Activated effector memory CD4-positive, alpha-beta T cell treated with anti-CD3 and anti-CD28 coated beads, Interleukin-2, amount 50 U/mL, for 16 hours (primary cell): Measurements from ENCODE around the gene FBXL19.

ENCODE experiments used
- DNase-seq: peaks from one replicate; pipeline ENCODE4 v3.0.0-alpha.2; 2020

The FBXL19 gene

GRCh38 chr16:30895627-30896260, 27.6 kb upstream of the FBXL19 start:
- DNase-seq = no peak

GRCh38 chr16:30896261-30896888, 27.0 kb upstream of the FBXL19 start, which contains the start of gene CTF1:
Gene CTF1, plus strand, starts transcription at chr16:30896614. Its CDS starts 30 bp downstream, at chr16:30896644.
- no peak for DNase-seq

DNA sequence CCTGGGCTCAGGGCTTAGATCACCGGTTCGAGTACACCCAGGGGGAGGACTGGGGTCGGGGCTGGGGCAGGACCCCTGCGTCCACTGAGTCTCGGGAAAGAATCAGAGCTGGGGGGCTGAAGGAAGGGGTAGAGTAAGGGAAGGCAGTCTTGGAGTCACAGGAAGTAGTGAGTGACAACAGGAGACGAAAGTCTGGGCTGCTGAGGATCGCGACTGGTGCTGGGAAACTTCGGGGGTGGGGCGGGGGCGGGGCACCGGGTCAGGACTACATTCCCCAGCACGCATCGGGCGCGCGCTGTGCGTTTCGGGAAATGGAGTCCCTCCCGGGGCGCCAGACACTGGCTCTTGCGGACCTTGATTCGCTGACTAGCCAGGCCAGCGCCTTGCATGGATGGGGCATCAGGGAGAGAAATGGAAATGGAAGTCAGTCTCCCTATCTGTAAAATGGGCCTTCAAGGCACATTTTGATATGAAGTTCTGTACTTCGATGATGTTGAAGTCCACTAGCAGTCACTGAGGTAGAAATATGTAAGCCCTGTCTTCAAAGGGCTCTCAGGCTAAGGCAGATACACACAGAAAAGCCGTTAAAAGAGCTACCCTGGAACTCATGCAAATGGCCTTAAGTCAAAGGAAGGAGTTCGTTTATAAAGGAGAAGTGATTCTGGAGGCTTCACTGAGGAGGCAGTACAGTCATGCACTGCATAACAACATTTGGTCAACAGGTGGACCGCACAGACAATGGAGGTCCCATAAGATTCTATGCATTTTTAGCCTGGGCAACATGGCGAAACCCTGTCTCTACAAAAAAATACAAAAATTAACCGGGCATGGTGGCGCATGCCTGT, 26.3 kb upstream of the FBXL19 start:
- DNase-seq = peak; percentile 93

DNA sequence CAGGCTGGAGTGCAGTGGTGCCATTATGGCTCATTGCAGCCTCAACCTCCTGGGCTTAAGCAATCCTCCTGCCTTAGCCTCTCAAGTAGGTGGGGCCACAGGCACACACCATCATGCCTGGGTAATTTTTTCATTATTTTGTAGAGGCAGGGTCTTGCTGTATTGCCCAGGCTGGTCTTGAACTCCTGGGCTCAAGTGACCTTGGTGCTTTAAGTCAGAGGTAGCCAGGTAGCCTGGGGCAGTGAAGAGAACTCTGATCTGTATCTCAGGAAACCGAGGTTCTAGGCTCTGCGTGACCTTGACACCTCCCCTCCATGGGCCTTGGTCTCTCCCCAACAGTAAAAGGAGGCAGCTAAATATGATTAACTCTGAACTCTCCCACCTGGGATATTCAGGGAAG, 23.6 kb upstream of the FBXL19 start:
- DNase-seq = no peak

DNA sequence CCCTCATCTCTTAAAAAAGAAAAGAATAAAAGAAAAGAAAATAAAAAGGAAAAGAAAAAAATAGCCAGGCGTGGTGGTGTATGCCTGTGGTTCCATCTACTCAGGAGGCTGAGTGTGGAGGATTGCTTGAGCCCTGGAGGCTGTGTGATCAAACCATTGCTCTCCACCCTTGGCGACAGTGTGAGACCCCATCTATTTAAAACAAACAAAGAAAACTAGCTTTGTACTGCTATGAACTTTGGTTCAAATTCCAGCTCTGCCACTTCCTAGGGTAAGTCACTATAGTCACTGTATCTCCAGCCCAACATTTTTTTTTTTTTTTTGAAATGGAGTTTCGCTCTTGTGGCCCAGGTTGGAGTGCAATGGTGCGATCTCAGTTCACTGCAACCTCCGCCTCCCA, 22.8 kb upstream of the FBXL19 start:
- DNase-seq = no peak

DNA sequence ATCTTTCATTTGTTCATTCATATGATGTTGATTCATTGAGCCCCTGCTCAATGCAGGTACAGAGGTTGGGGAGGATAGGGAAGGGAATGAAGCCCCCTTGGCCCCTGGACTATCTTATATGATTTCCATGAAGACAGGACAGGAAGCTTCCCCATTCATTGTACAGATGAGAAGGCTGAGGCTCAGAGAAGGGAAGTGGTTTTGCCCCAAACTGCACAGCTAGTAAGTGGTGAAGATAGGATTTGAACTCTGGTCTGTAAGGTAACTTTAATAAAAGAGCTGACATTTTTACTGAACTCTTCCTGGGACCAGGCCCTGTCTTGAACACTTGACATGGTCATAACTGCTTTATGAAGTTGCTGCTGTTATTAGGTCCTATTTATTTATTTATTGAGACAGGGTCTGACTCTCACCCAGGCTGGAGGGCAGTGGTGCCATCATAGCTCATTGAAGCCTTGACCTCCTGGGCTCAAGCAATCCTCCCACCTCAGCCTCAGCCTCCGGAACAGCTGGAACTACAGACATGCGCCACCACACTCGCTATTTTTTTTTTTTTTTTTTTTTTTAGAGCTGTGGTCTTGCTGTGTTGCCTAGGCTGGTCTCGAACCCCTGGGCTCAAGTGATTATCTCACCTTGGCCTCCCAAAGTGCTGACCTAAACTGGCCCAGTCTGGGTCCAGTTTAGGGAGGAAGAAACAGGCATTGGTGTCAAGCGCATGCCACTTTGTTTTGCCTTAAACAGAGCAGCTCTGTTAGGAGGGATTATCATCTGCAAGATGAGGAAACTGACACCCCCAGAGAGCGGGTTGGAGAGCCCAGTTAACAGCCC, 22.0 kb upstream of the FBXL19 start:
- DNase-seq = no peak

DNA sequence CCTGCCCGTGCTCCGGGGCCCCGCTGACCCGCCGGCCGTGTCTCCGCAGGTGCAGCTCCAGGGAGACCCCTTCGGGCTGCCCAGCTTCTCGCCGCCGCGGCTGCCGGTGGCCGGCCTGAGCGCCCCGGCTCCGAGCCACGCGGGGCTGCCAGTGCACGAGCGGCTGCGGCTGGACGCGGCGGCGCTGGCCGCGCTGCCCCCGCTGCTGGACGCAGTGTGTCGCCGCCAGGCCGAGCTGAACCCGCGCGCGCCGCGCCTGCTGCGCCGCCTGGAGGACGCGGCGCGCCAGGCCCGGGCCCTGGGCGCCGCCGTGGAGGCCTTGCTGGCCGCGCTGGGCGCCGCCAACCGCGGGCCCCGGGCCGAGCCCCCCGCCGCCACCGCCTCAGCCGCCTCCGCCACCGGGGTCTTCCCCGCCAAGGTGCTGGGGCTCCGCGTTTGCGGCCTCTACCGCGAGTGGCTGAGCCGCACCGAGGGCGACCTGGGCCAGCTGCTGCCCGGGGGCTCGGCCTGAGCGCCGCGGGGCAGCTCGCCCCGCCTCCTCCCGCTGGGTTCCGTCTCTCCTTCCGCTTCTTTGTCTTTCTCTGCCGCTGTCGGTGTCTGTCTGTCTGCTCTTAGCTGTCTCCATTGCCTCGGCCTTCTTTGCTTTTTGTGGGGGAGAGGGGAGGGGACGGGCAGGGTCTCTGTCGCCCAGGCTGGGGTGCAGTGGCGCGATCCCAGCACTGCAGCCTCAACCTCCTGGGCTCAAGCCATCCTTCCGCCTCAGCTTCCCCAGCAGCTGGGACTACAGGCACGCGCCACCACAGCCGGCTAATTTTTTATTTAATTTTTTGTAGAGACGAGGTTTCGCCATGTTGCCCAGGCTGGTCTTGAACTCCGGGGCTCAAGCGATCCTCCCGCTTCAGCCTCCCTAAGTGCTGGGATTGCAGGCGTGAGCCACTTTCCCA, 21.1 kb upstream of the FBXL19 start:
- DNase-seq = peak; percentile 85

GRCh38 chr16:30903002-30903401, 20.4 kb upstream of the FBXL19 start:
- no peak for DNase-seq

DNA sequence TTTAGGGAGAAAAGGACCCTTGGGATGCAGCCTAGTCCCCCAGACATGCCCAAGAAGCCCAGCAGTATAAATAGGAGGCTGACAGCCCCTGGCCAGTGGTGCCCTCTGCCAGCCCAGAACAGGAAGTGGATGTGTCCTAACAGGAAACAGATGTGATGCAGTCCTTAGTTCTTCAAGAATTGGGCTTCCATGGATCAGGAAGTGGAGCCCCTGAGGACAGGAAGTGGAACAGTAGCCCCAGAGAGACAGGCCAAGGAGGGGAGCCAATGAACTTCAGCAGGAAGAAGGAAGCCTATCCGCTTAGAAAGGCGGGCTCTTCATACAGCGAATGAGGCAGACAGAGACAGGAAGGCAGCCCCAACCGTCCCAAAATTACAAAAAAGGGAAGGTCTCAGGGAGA, 19.8 kb upstream of the FBXL19 start:
- no peak for DNase-seq

DNA sequence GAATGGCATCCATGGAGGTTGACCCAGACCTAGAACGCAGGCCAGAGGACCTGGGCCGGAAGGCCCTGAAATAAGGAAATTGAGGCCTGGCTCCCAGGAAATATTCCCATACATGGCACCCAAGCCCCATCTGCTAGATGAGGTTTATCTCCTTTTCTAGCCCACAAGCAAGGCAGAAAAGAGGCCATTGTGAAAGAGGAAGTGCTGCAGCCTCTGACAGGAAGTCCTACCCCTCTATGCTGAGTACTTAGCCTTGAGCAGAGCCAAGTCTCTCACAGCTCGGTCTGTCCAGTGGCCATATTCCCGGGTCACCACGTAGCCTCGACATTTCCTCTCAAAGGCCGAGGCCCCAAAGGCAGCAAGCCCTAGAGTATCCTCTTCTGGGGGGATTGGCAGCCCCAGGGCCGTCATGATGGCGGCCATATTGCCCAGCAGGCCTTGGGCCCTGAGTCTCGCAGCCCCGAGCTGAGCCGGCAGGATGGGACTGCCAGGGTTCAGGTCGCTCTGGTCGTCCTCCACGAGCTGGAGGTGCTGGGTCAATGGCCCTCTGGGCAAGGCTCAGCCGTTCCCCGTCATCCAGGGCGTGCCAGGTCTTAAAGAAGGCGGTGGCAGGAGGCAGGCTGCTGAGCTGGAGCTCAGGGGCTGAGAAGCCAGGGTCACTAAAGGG, 19.1 kb upstream of the FBXL19 start:
- no peak for DNase-seq

DNA sequence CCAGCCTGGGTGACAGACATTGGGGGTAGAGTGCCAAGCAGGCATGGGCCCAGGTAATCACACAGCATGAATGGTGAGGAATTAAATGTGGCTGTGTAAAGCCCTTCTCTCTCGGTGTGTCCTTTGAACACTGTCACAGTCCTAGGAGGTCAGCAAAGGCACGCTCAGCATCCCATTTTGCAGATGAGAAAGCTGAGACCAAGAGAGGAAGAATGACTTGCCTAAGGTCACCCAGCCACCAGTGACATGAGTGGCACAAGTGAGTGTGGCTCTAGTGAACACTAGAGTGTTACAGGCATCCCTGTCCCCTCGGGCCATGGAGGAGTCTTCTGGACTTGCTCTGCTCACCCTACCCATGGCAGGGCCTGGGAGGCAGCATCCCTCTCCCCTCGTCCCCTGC, 16.3 kb upstream of the FBXL19 start:
- no peak for DNase-seq

- no peak for DNase-seq
Measured at GRCh38 chr16:30910427-30911029, 12.8 kb upstream of the FBXL19 start.

DNA sequence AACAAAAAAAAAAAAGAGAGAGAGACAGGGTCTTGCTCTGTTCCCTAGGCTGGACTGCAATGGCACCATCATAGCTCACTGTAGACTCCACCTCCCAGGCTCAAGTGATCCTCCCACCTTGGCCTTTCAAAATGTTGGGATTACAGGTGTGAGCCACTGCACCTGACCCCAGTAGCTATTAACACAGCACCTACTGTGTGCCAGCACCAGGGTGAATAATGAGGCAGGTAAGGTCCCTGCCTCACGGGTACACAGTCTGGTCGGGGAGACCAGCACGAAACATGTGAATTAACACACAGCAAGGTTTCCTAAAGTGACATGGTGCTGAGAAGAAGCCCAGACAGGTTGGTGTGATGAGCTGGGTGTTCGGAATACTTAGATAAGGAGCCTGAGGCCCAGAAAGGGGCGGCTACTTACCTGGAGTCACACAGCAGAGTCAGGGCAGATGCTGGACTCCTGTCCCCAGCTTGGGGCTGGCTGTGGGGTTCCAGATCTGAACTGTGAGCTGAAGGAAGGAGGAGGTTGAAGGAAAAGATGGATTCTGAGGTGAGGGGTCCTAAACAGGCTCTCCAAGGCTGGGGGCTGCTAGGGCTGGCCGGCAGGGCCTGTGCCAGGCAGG, 10.5 kb upstream of the FBXL19 start:
- no peak for DNase-seq

DNA sequence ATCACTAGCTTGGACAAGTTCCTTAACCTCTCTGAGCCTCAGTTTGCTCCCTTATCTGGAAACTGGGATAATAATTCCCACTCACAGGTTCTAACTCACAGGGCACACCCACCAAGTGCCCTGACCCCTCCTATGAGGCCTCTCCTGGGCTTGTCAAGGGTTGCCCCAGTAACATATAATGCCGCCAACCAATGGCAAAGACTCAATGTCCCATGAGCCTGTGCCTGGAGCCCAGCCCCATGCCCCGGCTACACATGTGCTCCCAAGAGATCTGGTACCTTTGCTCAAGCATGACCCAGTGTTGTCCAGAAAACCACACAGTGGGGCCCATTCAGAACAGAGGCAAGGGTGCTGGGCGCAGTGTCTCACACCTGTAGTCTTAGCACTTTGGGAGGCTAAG, 8.5 kb upstream of the FBXL19 start:
- no peak for DNase-seq

GRCh38 chr16:30918614-30919013, 4.8 kb upstream of the FBXL19 start:
- DNase-seq = no peak

- no peak for DNase-seq
Measured at GRCh38 chr16:30920891-30921290, 2.5 kb upstream of the FBXL19 start.

DNA sequence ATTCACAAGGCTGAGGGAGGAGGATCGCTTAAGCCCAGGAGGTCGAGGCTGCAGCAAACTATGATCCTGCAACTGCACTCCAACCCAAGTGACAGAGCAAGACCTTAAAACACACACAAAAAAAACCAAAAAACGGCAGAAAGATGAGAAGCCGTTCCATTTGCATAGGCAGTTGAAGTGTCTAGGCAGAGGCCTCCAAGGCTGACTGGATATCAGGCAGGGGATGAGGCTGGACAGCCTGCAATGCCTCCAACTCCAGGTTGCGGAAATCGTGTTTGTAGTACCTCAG, 2.0 kb upstream of the FBXL19 start:
- no peak for DNase-seq

DNA sequence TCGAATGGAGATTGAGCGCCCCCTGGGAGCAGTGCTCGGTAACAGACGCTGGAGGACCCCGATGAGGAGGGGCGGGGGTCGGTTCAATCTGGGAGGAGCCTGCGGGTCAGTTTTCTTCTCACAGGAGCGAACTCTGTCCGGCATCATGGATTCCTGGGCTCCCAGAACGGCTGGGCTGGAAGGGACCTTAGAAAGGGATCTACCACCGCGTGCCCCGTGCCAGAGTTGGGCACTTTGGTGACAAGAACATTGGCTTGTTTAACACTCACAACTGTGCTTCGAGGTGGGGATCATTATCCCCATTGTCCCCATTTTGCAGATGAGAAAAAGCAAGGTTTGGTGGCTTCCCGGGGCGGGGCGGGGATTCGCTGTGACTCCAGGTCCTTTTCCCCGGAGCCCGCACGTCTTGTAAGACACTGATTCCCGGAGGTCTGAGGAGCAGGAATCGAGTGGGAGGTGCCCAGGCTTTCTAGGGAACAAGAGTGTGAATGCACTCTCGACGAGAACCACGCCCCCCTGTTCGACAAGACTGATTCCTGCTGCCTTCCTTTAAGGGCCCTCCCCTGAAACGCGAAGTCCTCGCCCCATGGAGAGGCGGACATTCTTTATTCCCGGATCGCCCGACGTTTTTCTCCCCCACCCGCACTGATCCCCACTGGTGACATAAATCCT, 1.5 kb upstream of the FBXL19 start:
- peak; percentile 94 for DNase-seq

GRCh38 chr16:30922420-30922959, 882 bp upstream of the FBXL19 start:
- peak; percentile 100 for DNase-seq
